IPS-NIHi7 (cell line): Measurements from ENCODE around the gene SOX13.

ENCODE experiments used
- DNase-seq: peaks from one replicate; pipeline ENCODE4 v3.0.0; 2012; ENCODE audit warnings: mixed read lengths; ENCODE audit errors: extremely low spot score

Gene SOX13

GRCh38 chr1:204062106-204062505 lies 10.8 kb upstream of the SOX13 start:
- no peak for DNase-seq

GRCh38 chr1:204065174-204065985 lies 7.5 kb upstream of the SOX13 start:
- peak; percentile 82 for DNase-seq

- DNase-seq, result no peak
These were observed 7.0 kb upstream of the SOX13 start for GRCh38 chr1:204065986-204066300.

DNA sequence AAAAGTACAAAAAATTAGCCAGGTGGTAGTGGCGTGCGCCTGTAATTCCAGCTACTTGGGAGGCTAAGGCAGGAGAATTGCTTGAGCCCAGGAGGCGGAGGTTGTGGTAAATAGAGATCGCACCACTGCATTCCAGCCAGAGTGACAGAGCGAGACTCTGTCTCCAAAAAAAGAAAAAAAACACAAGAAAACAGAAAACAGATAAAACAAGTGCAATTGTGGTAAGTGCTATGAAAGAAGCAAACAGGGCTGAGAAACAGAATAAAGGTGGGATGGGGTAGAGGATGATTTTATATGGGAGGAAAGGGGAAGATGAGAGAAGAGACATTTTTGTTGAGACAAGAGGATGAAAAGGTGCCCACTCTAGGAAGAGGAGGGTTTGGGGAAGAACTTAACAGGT lies 5.0 kb upstream of the SOX13 start:
- DNase-seq, result no peak

- no peak for DNase-seq
These were observed 3.0 kb upstream of the SOX13 start for GRCh38 chr1:204069887-204070286.

DNA sequence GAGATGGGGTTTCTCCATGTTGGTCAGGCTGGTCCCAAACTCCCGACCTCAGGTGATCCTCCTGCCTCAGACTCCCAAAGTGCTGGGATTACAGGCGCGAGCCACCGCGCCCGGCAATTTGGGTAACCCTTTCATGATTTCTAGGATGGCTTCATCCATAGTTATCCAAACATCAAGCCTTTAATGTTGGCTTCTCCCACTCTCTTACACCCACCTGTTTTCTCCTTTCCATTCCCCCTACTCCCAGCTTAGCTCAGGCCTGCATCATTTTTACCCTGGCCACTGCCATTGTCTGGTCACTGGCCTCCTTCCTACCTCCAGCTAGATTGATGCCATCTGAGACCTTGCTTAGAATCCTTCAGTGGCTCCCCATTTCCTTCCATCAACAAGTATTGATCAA lies 2.0 kb upstream of the SOX13 start:
- no peak for DNase-seq

GRCh38 chr1:204073837-204074273 lies 940 bp downstream of the SOX13 start:
- DNase-seq, result no peak

- DNase-seq, result peak; percentile 38
These were observed 1.6 kb downstream of the SOX13 start for GRCh38 chr1:204074274-204075138.

GRCh38 chr1:204075139-204075521 lies 2.2 kb downstream of the SOX13 start:
- DNase-seq, result peak; percentile 22

- peak; percentile 9 for DNase-seq
These were observed 3.3 kb downstream of the SOX13 start for GRCh38 chr1:204075890-204076846.

GRCh38 chr1:204076891-204077290 lies 4.0 kb downstream of the SOX13 start:
- no peak for DNase-seq

DNA sequence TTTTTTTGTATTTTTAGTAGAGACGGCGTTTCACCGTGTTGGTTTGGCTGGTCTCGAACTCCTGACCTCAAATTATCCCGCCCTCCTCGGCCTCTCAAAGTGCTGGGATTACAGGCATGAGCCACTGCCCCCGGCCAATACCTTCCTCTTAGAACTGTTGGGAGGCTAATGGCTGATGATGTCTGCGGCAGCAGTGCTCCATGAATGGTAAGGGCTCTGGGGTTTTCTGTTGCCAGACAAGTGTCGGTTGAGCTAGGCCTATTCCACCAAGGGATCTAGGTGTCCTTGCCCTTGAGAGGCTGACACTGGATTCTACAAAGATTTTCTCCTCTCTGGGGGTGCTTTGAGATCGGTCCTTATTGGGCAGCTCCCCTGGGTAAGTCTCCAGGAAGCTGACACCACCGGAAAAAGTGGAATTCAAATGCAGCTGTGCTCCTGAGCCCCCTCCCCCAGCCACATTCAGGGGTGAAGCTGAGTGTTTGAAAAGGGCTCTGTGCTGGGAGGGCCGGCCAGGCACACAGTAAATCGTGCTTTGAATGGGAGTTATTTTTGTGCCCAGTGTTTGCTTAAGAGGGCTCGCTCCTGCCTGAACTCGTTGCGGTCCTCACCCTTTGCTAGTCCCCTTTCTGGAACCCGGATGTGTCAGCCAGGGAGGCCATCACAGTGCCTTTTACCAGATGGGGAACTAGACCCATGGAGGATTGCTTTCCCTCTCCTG lies 5.2 kb downstream of the SOX13 start:
- DNase-seq, result peak; percentile 73

- DNase-seq, result peak; percentile 29
These were observed 6.7 kb downstream of the SOX13 start for GRCh38 chr1:204079608-204079999.

GRCh38 chr1:204080163-204080903 lies 7.4 kb downstream of the SOX13 start:
- DNase-seq, result peak; percentile 95

DNA sequence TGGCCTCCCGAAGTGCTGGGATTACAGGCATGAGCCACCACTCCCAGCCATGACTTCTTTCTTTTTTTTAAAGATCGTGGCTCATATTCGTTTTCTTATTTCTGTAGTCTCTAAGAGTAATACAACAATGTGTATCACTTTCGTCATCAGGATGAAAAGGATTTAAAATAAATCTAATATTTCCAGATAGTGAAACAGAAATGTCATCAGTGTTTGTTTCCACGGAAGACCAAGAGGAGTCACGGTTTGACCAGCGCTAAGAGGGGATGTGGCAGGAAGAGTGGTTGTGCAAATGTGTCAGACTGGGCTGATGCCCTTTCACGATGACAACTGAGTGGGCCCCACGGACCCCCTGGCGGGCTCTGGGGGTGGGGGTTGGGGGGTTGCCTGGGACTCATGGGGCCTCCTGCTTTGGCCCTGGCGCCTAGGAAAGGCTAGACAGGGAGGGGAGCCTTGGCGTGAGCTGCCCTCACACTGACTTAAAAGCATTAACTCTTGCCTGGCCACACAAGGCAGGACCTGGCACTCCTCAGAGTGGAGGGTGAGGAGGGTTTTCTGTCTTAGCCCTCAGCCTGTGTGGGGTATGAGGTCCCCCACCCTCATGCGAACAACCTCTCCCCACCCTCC lies 8.4 kb downstream of the SOX13 start:
- DNase-seq, result no peak

- DNase-seq, result no peak
These were observed 9.0 kb downstream of the SOX13 start for GRCh38 chr1:204081791-204082513.

- DNase-seq, result no peak
These were observed 10.6 kb downstream of the SOX13 start for GRCh38 chr1:204083491-204083890.

DNA sequence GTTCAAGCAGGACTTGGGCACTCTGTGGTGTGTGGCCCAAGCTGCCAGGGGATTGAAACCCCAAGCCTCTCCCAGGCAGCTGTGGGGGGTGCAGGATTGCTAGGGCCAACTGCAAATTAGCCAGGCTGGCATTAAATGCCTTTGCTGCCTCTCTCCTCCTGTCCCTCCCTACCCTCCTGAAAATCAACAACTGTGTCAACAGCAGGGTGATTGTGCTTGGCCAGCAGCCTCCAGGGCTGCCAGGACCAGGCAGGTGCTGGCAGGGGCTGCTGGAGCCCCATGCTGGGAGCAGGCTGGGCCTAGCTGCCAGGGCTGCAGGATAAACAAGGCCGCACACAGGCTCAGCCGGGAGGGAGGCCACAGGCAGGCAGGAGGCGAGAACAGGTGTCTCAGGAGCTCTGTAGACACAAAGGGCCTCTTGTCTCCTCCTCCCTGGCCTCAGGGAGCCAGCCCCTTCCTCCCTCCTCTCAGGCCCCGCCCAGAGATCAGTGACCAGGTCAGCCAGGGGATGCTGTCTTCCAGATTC lies 11.4 kb downstream of the SOX13 start:
- peak; percentile 85 for DNase-seq

DNA sequence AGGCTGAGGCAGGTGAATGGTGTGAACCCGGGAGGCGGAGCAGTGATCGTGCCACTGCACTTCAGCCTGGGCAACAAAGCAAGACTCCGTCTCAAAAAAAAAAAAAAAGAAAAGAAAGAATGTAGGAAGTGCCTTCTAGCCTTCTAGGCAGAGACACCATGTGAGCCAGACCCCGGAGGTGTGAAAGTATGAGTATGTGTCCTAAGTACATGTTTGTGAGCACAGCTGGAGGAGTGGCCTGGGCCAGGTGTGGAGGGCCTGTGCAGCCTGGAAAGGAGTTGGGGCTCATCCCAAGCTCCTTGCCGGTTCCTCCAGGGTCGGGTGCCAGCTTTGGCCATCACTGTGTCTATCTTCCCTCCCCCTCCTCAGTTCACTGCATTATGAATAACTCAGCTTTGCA lies 13.0 kb downstream of the SOX13 start:
- no peak for DNase-seq
